Midbrain (tissue), 1 donor: ENCODE data around the gene MTX1.
"Not testable (repeated sequence)": the region's sequence is repeated elsewhere in the genome, so short reads cannot be mapped to it uniquely, and the experiment has no call there.

Experiments used
- DNase-seq: peaks from one replicate; lab custom pipeline; 2025; lab: John Stamatoyannopoulos, UW

The MTX1 gene

DNA sequence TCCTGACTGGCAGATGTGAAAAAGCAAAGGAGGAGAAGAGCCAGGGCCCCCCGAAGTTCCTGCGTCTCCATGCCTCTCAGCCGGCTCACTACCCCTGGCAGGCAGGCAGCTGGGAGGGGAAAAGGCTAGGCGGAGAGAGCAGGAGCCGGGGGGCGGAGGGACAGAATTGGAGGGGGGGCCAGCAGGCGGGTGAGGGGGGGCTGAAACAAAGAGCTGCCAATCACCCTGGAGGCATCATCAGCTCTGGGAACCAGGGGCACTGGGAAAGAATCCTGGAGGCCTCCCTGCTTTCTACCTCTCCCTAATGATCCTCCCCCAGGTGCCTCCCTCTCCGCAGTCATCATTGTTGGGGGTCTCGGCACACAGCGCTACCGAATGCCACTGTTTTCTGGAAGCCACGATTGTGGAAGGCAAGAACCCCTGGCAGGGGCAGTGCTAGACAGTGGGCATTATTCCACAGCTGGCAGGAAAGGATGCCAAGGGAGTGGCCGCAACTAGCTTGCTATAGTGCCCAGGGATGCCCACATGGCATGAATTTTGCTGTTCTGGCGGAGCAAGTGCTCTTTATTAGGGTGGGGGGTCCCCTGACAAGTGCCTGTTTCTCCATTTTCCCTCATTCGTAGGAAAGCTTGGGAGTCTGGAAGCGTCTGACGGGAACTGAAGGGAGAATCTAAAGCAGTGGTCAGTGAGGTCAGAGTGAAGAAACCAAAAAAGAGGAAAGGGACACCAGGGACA lies 522 bp upstream of the MTX1 start, which contains the start of gene THBS3:
Gene THBS3 (minus strand): TSS at position 92 of the 735 bp plus-strand sequence. CDS start 21 bp downstream, at position 71.
- DNase-seq = peak; percentile 40

DNA sequence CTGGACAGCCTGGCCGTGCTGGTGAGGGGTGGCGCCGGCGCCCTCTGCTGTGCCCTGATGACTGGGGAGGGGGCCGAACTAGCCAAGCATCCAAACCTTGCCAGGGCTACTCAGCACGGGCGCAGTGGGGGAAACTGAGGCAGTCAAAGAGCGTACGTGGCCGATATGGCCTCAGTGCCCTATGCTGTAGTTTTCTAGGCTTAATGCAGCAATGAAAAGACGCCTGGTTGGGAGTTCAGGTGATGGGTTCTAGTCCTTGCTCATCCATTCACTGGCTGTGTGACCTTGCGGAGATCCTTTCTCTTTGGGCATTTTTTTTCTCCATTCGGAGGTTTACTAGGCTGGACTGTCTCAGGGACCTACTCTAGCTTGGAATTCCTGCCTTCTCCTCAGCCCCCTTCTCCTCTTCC lies 822 bp downstream of the MTX1 start:
- DNase-seq = no peak

GRCh38 chr1:155210314-155211104 lies 2.0 kb downstream of the MTX1 start:
- DNase-seq = no peak

DNA sequence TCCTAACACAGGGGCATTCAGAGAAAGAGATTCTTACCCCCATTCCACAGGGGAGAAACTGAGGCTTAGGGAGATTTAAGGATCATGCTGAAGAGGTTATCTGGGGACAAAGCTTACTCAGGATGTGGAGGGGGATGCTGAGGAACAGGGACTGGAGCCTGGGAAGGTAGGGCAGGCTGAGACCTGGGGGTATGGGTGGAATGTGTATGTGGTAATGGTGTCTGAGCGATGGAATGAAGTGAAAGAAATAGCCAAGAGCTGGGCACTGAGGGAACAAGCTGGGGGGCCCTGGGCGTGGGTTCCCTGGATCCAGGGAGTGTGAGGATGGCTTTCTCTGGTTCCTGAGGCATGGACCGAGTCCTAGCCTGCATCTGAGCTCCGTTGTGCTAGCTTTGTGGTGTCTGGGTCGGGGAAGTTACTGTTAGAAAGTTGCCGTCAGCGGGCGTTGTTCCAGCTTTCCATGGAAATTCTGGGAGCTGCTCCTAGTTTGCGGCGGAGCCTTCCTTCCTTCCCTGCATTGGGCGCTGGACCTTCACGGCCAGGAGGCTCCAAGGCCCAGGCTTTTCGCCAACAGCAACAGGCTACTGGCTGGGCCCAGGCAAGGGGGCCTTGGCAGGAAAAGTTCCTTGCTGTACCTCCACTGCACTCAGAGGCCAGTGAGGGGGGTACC lies 3.0 kb downstream of the MTX1 start:
- DNase-seq = peak; percentile 10

- not testable (repeated sequence) for DNase-seq
Measured at GRCh38 chr1:155212051-155212440, 3.6 kb downstream of the MTX1 start.

- not testable (repeated sequence) for DNase-seq
Measured at GRCh38 chr1:155214702-155215101, 6.2 kb downstream of the MTX1 start.

DNA sequence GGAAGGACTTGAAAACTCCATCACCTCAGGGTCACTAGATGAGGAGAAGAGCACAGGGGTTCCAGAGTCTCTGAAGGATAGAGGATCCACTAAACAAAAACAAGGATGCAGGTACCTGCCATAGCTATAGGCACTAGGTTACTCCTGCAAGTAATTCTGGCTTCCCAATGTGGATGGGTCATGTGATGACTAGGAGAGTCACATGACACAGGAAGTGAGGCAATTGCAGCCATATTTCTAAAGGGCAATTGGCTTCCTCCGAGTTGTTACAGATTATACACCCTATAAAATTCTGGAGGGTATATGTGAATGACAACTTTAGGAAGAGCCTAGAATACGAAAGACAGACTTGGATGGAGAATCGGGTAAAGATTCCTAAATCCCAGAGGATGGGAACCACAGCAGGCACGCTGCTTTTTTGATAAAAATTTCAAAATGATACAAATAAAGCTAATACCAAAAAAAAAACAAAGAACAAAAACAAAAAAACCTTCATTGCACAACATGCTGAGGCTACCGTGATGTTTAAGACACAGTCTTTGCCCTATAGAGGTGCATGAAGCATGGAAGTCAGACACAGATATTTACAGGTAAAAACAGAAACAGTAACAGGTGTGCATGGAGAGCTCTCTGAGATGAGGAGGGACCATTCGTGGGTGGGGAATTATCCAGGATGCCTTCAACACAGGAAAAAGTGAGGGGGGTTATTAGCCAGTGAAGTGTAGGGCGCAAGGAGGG lies 10.5 kb downstream of the MTX1 start:
- DNase-seq = peak; percentile 85

DNA sequence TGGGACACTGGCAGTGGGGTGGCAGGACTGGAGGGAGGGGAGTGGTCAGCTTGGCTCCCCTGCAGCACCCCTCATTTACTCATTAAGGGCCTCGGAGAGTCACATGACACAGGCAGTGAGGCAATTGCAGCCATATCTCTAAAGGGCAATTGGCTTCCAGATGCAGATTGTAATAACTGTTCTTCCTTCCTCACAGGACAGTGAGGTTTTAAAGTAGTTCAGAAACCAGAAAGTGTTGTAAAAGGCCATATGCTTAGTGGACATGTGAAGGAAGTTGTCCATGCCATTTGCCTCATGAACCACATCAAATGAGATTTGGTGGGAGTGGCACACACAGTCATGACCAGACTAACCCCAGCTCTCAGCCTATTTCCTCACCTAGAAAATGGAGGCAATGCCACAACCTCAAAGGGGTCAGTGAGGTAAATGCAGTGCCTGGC lies 11.1 kb downstream of the MTX1 start:
- peak; percentile 75 for DNase-seq

DNA sequence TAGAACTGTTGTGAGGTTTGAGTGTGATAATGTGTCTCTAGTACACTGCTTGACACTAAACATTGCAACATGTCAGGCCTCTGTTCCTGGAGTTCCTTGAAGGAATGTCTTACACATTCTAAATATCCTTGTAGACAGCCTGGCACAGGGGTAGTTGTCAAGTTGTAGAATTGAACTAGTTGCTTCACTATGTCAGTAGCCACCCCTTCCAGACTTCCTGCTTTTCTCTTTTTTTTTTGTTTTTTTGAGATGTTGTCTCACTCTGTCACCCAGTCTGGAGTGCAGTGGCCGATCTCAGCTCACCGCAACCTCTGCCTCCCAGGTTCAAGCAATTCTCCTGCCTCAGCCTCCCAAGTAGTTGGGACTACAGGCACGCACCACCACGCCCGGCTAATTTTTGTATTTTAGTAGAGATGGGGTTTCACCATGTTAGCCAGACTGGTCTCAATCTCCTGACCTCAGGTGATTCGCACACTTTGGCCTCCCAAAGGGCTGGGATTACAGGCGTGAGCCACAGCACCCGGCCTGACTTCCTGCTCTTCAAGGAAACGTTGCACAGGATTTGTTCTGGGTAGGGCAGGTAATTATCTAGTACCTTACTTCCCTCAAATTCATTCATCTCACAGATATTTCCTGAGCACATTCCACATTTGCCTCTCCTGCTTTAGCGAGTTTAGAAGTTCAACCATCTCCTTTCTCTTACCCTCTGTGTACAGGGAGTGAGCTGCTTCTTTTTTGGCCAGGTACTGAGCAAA lies 11.9 kb downstream of the MTX1 start:
- DNase-seq = not testable (repeated sequence)

DNA sequence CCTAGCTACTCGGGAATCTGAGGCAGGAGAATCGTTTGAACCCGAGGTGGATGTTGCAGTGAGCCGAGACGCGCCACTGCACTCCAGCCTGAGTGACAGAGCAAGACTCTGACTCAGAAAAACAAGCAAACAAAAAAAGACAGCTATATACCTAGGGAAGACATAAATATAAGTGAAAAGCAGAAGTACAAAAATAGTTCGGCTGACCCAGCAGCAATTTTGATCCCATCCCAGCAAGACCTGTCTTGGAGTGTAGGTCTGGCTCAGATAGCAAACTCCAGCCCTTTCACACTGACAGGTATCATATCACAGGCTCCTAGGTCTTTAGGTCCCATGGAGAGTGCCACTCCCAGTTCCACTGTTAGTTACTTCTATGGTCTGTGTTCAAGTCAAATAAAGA lies 14.6 kb downstream of the MTX1 start:
- no peak for DNase-seq

DNA sequence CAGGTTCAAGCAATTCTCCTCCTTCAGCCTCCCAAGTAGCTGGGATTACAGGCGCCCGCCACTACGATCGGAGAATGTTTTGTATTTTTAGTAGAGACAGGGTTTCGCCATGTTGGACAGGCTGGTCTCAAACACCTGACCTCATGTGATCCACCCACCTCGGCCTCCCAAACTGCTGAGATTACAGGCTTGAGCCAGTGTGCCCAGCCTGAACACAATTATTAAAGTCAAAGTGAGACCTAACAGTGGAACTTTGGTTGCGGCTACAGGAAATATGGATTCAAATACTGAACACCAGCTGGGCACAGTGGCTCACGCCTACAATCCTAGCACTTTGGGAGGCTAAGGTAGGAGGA lies 16.9 kb downstream of the MTX1 start:
- DNase-seq = not testable (repeated sequence)

DNA sequence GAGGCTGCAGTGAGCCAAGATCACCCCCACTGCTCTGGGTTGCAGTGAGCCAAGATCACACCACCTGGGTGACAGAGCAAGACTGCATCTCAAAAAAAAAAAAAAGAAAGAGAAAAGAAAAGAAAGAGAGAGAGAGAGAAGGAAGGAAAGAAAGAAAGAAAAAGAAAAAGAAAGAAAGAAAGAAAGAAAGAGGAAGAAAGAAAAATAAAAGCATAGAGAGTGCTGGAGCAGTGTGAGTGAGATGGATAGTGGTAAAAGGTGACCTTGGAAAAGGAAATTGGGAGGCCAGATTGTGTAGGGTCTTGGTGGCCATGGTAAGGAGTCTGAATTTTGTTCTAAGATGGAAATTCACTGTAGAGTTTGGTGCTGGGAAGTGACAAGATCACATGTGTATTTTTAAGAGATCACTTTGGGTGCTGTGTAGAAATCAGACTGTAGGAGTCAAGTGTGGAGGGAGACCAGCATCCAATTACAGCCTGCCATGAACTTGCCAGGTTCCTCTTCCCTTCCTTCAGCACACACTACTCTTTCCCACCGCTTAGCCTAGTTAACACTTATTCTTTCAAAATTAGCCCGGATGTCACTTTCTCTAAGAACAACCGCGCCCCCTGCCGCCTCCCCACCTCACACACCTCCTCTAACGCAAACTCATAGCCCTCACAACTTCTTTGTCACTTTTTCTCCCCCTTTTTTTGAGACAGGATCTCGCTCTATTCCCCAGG lies 17.9 kb downstream of the MTX1 start:
- peak; percentile 64 for DNase-seq

DNA sequence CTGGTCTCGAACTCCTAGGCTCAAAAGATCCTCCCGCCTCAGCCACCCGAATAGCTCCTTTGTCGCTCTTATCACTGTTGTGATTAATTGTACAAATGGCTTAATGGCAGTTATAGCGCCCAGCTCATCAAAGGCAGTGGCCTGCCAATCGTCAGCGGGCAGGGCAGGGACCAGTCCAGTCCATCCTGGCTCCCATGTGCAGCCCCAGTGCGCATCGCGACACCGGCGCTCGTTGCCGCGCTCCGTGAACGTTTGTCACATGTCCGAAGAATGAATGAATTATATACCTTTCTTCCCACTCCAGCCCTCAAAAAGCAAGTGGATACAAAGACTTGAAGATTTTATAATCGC lies 18.4 kb downstream of the MTX1 start:
- DNase-seq = no peak

GRCh38 chr1:155227261-155228095 lies 19.0 kb downstream of the MTX1 start:
- DNase-seq = peak; percentile 98

- no peak for DNase-seq
Measured at GRCh38 chr1:155228096-155228427, 19.6 kb downstream of the MTX1 start.

DNA sequence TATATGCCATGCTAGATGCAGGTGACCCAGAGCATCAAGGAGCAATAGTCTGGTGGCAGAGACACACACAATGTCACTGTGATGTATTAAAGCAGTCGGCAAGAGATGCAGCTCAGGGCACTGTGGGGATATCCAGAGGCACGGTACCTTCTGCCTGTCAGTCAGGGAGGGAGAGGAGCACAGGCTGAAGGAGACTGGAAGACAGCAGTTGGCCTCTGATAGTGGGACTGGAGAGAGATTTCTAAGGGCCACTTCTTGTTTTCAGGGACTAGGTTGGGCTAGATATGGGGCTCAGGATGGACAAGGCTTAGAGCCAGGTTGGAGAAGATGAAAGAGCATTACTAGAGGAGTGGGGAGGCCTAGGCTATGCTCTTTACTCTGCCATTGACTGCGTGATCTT lies 22.8 kb downstream of the MTX1 start:
- not testable (repeated sequence) for DNase-seq

- peak; percentile 59 for DNase-seq
Measured at GRCh38 chr1:155232001-155232978, 23.8 kb downstream of the MTX1 start.

GRCh38 chr1:155233502-155233901 lies 25.0 kb downstream of the MTX1 start:
- DNase-seq = not testable (repeated sequence)

DNA sequence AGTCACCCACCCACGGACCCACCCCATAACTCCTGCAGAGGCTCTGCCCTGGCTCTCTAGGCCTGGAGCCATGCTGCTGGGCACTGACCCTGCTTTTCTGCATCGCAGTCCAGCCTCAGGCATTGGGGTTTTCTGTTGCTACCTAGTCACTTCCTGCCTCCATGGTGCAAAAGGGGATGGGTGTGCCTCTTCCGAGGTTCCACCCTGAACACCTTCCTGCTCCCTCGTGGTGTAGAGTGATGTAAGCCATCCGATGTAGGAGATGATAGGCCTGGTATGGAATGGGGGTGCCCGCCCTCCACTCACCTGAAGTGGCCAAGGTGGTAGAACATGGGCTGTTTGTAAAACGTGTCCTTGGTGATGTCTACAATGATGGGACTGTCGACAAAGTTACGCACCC lies 26.9 kb downstream of the MTX1 start:
- DNase-seq = not testable (repeated sequence)
